ENCODE measurements around the gene COQ10B.
"Not testable (repeated sequence)": the region's sequence is repeated elsewhere in the genome, so short reads cannot be mapped to it uniquely, and the experiment has no call there.

The COQ10B gene

GRCh38 chr2:197453123-197453913, at the start of gene COQ10B:
COQ10B (plus strand) TSS chr2:197453552; CDS start chr2:197453561, 9 bp downstream.
- DNase-seq (ENCODE audit: low read depth, low spot score) = peak; percentile 100

DNA sequence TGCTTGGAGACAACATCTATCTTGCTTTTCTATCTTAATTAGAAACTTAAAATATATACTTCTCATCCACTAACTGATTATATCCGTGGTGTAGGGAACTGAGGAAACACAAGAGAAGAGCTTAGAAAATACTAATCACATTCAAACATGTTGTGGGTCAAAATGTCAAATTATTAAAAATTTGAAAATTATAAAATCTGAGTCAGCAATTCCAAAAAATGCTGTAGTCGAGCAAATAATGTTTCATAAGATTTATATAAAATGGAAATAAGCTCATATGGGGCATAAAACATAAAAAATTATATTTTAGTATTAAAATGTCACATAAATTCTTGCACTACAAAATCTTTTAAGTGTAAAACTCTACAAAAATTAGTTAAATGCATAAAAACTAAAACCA, 47.8 kb upstream of the COQ10B start:
- no peak for DNase-seq (ENCODE audit: low read depth, low spot score)

GRCh38 chr2:197414039-197414438, 39.3 kb upstream of the COQ10B start:
- DNase-seq (ENCODE audit: low read depth, low spot score) = no peak

DNA sequence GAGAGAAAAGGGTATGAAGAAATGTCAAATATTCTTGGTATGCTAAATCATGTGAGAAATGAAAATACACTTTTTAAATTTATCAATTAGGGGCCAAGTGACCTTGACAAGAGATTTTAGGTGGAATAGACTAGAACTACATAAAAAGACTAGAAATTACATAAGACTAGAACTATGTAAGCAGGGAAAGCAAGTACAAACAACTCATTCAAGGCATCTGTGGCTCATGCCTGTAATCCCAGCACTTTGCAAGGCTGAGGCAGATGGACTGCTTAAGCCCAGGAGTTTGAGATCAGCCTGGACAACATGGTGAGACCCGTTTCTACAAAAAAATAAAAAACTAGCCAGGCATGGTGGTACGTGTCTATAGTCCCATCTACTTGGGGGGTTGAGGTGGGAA, 38.8 kb upstream of the COQ10B start:
- no peak for DNase-seq (ENCODE audit: low read depth, low spot score)

DNA sequence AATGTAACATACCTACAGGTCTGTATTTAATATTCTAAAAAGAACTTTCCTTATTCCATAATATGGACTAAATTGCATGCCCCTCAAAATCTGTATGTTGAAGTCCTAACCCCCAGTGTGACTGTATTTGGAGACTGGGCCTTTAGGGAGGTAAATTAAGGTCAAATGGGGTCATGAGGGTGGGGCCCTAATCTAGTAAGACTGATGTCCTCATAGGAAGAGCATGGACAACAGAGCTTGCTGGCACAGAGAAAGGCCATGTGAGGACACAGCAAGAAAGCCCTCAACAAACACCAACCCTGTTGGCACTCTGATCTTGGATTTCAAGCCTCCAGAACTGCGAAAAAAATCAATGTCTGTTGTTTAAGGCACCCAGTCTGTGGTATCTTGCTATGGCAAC, 37.1 kb upstream of the COQ10B start:
- DNase-seq (ENCODE audit: low read depth, low spot score) = no peak

GRCh38 chr2:197419438-197419837, 33.9 kb upstream of the COQ10B start:
- DNase-seq (ENCODE audit: low read depth, low spot score) = no peak

DNA sequence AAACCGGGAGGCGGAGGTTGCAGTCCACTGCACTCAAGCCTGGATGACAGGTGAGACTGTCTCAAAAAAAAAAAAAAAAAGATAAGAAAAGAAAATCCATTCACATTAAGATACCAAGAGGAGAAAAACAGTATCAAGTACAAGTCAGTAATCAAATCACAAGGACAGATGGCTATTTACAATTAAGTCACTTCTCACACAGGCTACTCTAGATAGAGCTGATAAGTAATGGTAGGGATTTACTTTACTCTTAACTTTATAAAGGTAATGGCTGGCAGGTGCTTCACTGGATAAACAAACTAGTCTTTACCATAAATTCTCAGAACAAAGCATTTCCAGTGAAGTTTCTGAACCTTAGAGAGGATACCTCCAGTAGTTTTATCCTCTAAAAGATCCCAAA, 30.0 kb upstream of the COQ10B start:
- DNase-seq (ENCODE audit: low read depth, low spot score) = no peak

DNA sequence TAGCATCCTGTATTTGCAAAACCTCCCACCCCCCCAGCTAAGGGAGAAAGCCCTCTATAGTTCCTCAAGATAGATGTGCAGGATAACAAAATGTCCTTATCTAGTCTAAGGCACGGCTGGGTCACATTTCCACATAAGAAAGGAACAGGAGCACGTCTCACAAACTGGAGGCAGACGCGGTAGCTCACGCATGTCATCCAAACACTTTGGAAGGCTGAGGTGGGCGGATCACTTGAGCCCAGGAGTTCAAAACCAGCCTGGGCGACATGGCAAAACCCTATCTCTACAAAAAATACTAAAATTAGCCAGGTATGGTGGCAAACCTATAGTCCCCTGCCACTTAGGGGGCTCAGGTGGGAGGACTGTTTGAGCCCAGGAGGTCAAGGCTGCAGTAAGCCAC, 27.8 kb upstream of the COQ10B start:
- no peak for DNase-seq (ENCODE audit: low read depth, low spot score)

DNA sequence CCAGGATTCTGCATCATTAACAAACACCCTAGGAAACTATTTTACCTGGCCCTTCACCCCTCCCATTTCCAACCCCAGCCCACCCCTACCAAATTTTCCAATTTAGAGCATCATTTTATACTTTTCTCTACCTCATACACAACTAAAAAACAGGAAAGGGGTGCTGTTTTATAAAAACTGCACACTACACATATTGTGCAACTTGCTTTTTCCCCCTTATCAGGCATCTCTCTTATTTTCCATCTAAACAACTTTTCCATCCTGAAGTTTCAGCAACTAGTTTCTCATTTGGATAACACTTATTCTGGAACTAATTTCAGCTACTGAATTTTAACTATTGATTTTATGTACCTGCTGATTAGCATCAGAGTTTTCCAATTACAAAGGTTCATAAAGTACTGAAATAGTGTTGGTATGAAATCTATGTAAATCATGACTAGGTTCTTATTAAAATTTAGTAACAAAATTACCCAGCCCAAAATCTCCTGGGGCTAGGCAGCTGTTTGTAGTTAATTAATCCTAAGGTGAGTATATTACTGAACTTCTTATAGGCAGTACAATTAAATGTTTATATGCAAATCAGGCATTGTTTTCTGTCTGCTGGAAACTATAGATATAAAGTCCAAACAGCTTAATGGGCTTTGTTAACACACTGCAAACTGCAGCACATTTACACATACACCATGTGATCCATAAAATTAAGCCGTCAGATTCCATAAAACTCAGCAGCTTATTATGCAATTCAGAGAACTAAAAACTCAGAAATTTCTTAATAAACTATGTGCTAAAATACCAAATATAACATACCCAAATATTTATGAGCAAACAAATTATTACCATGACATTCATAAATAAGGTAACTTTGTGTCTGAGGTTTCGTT, 26.4 kb upstream of the COQ10B start:
- no peak for DNase-seq (ENCODE audit: low read depth, low spot score)

GRCh38 chr2:197427986-197428385, 25.4 kb upstream of the COQ10B start:
- DNase-seq (ENCODE audit: low read depth, low spot score) = no peak

DNA sequence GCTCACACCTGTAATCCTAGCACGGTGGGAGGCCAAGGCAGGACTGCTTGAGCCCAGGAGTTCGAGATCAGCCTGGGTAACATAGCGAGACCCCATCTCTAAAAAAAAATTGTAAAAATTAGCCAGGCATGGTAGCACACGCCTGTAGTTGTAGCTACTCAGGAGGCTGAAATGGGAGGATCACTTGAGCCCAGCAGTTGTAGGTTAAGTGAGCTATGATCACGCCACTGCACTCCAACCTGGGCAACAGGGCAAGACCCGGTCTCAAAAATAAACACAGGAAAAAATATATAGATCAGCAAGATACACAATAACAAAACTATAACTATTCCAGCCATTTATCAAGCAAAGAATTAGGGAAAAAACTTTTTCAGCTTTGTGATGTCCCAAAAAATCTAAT, 21.5 kb upstream of the COQ10B start:
- DNase-seq (ENCODE audit: low read depth, low spot score) = no peak

DNA sequence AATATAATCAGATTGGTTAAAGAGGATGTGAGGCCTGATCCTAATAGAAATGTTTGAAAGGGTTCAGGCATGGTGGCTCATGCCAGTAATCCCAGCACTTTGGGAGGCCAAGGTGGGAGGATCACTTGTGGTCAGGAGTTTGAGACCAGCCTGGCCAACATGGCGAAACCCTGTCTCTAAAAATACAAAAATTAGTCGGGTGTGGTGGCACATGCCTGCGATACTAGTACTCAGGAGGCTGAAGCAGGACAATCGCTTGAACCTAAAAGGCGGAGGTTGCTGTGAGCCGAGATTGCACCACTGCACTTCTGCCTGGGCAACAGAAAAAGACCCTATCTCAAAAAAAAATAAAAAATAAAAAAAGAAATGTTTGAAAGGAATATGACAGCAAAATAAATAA, 20.8 kb upstream of the COQ10B start:
- DNase-seq (ENCODE audit: low read depth, low spot score) = not testable (repeated sequence)

DNA sequence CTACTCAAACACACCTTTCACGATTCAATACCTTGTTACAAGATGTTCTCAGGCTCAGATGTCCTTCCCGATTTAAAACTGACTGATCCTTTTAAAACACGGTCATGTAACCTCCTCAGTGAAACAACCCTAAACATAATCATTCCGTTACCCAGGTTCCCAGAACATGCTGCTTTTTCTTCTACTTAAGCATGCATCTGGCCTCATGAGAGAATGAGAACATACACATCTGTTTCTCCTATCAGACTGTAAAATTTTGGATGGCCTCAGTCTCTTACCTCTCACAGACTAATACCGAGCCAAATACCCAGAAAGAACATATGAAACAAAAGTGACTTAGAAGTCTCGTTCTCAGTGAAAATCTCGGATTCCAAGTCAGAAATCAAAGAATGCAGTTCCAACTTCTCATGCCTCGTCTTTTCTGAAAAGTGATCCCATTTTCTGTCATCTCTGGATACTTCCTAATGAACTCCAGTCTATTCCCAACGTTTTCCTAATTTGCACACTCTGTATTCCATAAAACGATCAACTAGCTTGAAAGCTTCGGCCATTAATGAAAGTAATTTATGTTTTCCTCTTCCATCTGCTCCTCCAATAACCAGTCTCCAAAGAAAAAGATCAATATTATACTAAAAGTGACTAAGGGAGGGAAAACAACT, 19.4 kb upstream of the COQ10B start:
- no peak for DNase-seq (ENCODE audit: low read depth, low spot score)

GRCh38 chr2:197434541-197435513, 18.5 kb upstream of the COQ10B start, which contains the start of gene SF3B1:
SF3B1 (minus strand) TSS chr2:197435028; CDS start chr2:197434999, 29 bp downstream.
- peak; percentile 99 for DNase-seq (ENCODE audit: low read depth, low spot score)

GRCh38 chr2:197435598-197436420, 17.5 kb upstream of the COQ10B start:
- DNase-seq (ENCODE audit: low read depth, low spot score) = no peak

- no peak for DNase-seq (ENCODE audit: low read depth, low spot score)
Observed at GRCh38 chr2:197437380-197437779, 16.0 kb upstream of the COQ10B start.

- DNase-seq (ENCODE audit: low read depth, low spot score) = no peak
Observed at GRCh38 chr2:197442857-197443256, 10.5 kb upstream of the COQ10B start.

DNA sequence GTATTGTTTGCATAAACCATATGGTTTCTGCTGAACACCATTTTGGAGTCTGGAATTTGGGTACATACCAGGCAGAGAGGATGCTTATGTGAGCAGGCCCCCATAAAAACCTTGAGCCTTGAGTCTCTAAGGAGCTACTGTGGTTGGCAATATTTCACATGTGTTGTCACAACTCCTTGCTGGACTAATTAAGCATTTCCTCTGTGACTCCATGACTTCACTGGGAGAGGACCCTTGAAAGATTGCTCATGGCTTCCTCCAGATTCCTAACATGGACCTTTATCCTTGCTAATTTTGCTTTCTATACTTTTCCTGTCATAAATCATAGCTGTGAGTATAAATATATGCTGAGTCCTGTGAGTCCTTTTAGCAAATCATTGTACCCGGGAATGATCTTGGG, 7.6 kb upstream of the COQ10B start:
- no peak for DNase-seq (ENCODE audit: low read depth, low spot score)

- no peak for DNase-seq (ENCODE audit: low read depth, low spot score)
Observed at GRCh38 chr2:197446844-197447243, 6.5 kb upstream of the COQ10B start.

DNA sequence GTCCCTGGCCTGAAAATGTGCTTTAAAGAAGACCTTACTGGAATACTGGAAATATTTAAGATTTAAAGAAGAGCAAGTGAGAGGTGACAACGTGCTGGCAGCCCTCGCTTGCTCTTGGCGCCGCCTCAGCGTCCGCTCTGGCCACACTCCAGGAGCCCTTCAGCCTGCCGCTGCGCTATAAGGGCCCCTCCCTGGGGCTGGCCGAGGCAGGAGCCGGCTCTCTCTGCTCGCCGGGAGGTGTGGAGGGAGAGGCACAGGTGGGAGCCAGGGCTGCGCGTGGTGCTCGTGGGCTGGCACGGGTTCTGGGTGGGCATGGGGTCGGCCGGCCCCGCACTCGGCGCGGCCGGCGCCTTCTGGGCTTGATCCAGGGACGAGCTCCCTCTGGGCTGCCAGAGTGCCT, 2.9 kb upstream of the COQ10B start:
- no peak for DNase-seq (ENCODE audit: low read depth, low spot score)
